Suprapubic skin (tissue), 4 donors: ENCODE data around the gene MTG2.

ENCODE experiments used
- CTCF ChIP-seq, 2 donors: fragments of 200-600 bp in 1 of 2; fragments of 450-650 bp in 1 of 2; sonication (generic) in 1 of 2; IDR thresholded peaks; one replicate each; pipeline ENCODE4 v1.5.1; 2016 to 2019; ENCODE audit warnings: antibody characterized with exemption in 2 of 2, mild to moderate bottlenecking in 1 of 2, moderate library complexity in 1 of 2
- EP300 ChIP-seq: sonication (generic); formaldehyde crosslinking; IDR thresholded peaks from one replicate; pipeline ENCODE4 v1.6.1; 2017; ENCODE audit warnings: antibody characterized with exemption
- POLR2A ChIP-seq, 2 donors: fragments of 450-650 bp; IDR thresholded peaks; one replicate each; pipeline ENCODE4 v1.6.1; 2017; ENCODE audit warnings: antibody characterized with exemption in 2 of 2, mild to moderate bottlenecking in 2 of 2, moderate library complexity in 2 of 2
- POLR2AphosphoS5 ChIP-seq, 3 donors: sonication (generic); formaldehyde crosslinking; IDR thresholded peaks; one replicate each; pipeline ENCODE4 v1.6.1; 2017; ENCODE audit warnings: antibody characterized with exemption in 3 of 3

DNA sequence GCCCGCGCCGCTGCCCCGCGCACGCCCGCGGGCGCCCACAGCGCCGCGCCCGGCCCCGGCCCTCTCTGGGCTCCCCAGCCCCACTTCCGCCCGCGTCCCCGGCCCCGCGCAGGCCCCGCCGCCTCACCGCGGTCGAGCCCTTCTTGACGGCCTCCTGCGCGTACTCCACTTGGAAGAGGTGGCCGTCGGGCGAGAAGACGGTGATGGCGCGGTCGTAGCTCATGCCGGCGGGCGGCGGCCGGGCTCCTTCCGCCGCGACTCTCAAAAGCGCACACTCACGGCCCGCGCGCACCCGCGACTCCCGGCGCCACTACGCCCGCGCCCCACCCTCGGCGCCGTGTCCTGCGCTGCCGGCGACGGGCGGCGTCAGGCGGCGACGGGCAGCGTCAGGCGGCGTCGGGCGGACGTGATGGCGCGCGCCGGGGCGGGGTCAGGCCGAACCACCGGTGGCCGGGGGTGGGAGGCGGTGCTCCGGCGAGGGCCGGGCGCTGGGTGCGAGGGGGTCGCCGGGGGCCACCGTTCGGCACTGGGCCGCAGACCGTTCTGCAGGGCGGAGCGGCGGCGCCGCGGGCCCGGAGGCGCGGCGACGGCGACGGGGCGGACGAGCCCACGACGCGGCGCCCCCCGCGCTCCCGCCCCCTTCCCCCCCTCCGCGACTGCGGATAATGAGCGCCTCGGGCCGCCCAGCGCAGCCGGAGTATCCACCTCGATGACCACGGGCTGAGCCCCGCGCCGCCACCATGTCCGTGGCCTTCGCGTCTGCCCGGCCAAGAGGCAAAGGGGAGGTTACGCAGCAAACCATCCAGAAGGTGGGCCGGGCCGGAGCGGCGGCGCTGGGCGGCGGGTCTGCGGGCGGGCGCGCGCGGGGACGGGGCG is 39.5 kb upstream of the MTG2 start, which contains the start of the genes PSMA7 and SS18L1:
- TF ChIP-seq CTCF (IDR thresholded peaks at IDR 0.05) (no peak), POLR2AphosphoS5 (IDR thresholded peaks at IDR 0.05) (peak in 2 of 3 donors; percentile 31 to 77), POLR2A (IDR thresholded peaks at IDR 0.05) (peak; percentile 71 to 76), EP300 (no peak)
